Measurements from ENCODE around the gene CDH22. TPM values are rescaled to one million over a fixed set of nuclear protein-coding genes. Genes with fewer than 3 reads are reported as not detected.

CDH22 gene
- total RNA-seq, 2 donors from 2014 or later, result not detected

DNA sequence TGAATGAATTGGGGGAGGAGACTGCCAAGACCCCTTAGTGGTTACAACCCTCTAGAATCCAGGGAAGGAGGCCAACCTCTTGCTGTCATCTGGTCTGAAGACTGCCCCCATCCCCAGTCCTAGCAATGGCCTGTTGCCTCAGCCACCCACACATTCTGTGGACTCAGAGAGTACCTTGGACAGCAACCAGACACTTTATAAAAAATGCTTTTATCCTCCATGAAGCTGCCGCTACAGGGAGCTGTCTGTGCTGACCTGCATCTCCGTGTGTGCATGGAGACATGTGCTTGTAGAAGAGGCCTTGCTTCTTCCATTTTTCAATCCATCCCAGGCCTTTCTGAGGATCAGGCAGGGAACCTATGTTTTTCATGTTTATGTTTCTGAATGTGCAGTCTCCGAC is 15.2 kb downstream of the CDH22 start:
- Mint-ChIP-seq H3K9me3 (no peaks in the 10 kb centered on the region), H3K36me3 (ENCODE audit: insufficient read depth in 2 of 2) (no peaks in the 10 kb centered on the region), H3K4me3 (no peak overlapping the region), H3K27ac (no peak overlapping the region), H3K4me1 (ENCODE audit: low read depth) (no peaks in the 10 kb centered on the region), H3K27me3 (ENCODE audit: low read depth) (peaks cover 35% of the 10 kb centered on the region)
- no peak for DNase-seq
- no peak for ATAC-seq (replicated peaks in 1 of 2)

DNA sequence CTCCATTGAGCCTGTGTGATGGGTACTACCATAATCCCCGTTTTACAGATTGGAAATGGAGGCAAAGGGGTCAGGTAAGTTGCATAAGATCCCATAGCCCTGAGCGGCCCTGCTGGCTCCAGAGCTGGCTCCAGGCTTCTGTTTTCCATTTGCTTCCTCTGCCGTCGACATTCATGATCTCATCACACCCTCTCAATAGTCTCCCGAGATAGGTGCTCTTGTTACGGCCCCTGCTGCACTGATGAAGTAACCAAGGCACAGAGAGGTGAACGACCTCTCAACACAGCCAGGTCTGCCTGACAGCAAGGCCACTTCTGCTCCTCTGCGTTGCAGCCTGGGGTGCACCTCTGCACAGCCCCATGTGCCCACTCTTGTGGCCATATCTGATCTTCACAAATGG is 16.9 kb downstream of the CDH22 start:
- Mint-ChIP-seq H3K4me1 (ENCODE audit: low read depth) (no peaks in the 10 kb centered on the region), H3K27me3 (ENCODE audit: low read depth) (peaks cover 26% of the 10 kb centered on the region), H3K9me3 (no peaks in the 10 kb centered on the region)

DNA sequence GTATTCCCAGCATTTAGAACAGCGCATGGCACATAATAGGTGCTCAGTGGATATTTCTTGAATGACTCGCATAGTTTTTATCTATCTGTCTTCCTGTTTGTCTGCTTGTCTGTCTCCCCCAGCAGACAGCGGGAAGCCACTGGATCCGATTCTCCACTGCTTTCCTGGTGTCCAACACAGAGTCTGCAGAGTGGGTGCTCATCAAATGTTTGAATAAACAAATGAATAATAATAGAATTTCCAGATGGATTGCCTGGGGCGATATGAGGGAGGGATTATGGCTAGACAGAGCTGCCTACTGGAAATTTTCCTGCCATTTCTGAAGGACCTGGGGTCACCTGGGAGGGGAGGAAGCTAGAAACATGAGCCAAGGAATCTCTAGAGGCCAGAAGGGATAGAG is 18.9 kb downstream of the CDH22 start:
- H3K27ac Mint-ChIP-seq, result no peak overlapping the region
- no peak overlapping the region for H3K4me3 Mint-ChIP-seq
- no peaks in the 10 kb centered on the region for H3K36me3 Mint-ChIP-seq (ENCODE audit: insufficient read depth in 2 of 2)
- no peak for ATAC-seq (replicated peaks in 1 of 2)
- H3K4me1 Mint-ChIP-seq (ENCODE audit: low read depth), result no peaks in the 10 kb centered on the region
- no peak for DNase-seq
- H3K9me3 Mint-ChIP-seq, result no peaks in the 10 kb centered on the region
- H3K27me3 Mint-ChIP-seq (ENCODE audit: low read depth), result peaks cover 20% of the 10 kb centered on the region

More for the DNA sequence above, 16.9 kb downstream of the CDH22 start:
- DNase-seq (no peak), ATAC-seq (replicated peaks in 1 of 2) (no peak)
- no peak overlapping the region for H3K4me3 Mint-ChIP-seq
- no peak overlapping the region for H3K27ac Mint-ChIP-seq
- H3K36me3 Mint-ChIP-seq (ENCODE audit: insufficient read depth in 2 of 2), result no peaks in the 10 kb centered on the region

DNA sequence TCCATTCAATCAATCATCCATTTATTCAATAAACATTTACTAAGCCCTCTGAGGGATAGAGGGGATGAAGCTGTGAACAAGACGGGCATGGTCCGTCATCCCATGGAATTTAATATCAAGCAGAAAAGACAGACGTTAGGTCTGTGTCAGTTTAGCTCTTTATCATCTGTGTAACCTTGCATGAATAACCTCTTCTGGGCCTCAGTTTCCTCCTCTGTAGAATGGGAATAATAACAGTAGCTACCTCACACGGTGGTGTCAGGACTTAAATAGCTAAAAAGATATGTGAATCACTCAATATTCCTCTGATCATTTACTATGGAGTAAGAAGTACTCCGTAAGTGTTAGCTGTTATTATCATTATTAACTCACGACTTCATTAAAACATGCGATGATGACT is 21.3 kb downstream of the CDH22 start:
- no peaks in the 10 kb centered on the region for H3K4me1 Mint-ChIP-seq (ENCODE audit: low read depth)
- no peak for DNase-seq
- H3K4me3 Mint-ChIP-seq, result no peak overlapping the region
- H3K27ac Mint-ChIP-seq, result no peak overlapping the region
- ATAC-seq (replicated peaks in 1 of 2), result no peak
- no peaks in the 10 kb centered on the region for H3K9me3 Mint-ChIP-seq
- H3K36me3 Mint-ChIP-seq (ENCODE audit: insufficient read depth in 2 of 2), result no peaks in the 10 kb centered on the region
- H3K27me3 Mint-ChIP-seq (ENCODE audit: low read depth), result peaks cover 24% of the 10 kb centered on the region

DNA sequence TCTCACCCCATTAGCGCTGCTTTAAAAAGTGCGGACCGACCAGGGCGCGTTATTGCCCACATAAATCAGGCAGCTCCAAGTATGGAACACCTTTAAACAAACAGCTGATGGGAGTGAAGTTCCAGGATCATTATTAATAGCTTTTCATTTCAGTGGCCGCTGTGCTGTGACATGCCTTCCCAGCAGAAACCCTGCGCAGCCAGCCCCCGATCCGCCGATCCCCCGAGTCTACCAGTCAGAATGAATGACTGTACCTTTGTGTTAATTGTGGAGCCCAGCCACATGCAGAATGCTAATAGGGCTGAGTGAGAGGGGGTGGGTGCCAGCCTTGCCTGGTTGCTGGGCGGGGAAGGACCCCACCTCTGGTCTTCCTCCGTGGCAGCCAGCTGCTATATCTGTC is 21.9 kb downstream of the CDH22 start:
- Mint-ChIP-seq H3K4me3 (no peak overlapping the region), H3K27me3 (ENCODE audit: low read depth) (peaks cover 23% of the 10 kb centered on the region), H3K27ac (no peak overlapping the region), H3K4me1 (ENCODE audit: low read depth) (no peaks in the 10 kb centered on the region), H3K9me3 (no peaks in the 10 kb centered on the region), H3K36me3 (ENCODE audit: insufficient read depth in 2 of 2) (no peaks in the 10 kb centered on the region)
- no peak for DNase-seq
- ATAC-seq (replicated peaks in 1 of 2), result no peak

DNA sequence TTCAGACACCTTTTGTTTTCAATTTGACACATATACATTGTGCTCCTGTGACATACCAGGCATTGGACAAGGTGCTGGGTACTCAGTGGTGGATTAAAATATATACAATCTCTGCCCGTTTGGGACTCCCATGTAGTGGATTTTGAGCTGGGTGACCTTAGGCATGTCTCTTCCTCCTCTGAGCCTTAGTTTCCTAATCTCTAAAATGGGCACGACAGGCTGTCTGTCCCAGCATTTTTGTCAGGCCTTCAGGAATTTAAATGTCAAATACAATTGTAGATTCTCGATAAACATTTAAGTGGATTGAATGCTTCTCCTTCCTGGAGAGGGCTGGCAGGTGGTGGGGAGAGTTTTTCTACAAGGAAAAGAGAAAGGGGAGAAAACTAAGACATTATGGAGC is 22.6 kb downstream of the CDH22 start:
- Mint-ChIP-seq H3K4me3 (no peak overlapping the region), H3K4me1 (ENCODE audit: low read depth) (no peaks in the 10 kb centered on the region), H3K27me3 (ENCODE audit: low read depth) (peaks cover 29% of the 10 kb centered on the region), H3K27ac (no peak overlapping the region), H3K36me3 (ENCODE audit: insufficient read depth in 2 of 2) (no peaks in the 10 kb centered on the region), H3K9me3 (no peaks in the 10 kb centered on the region)
- DNase-seq (no peak), ATAC-seq (replicated peaks in 1 of 2) (no peak)

DNA sequence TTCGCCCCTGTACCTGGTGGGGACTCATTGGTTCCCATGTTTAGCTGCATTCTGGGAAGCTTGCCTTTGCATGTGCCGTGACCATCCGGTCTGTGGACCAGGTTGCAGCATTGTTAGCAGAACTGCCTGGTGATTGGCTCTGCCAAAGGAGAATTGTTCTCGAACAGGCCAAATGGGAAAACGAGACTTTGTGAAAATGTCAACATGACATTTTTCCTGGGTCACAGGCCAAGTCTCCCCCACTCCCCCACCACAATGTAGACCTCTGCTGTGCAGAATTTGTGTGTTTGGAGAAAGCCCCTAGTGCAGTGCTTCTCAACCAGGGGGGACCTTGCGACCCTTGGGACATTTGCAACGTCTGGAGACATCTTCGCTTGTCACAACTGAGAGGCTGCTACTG is 23.2 kb downstream of the CDH22 start:
- H3K27me3 Mint-ChIP-seq (ENCODE audit: low read depth), result peaks cover 30% of the 10 kb centered on the region
- DNase-seq (no peak), ATAC-seq (replicated peaks in 1 of 2) (no peak)
- H3K4me3 Mint-ChIP-seq, result no peak overlapping the region
- no peaks in the 10 kb centered on the region for H3K36me3 Mint-ChIP-seq (ENCODE audit: insufficient read depth in 2 of 2)
- H3K27ac Mint-ChIP-seq, result no peak overlapping the region
- H3K9me3 Mint-ChIP-seq, result no peaks in the 10 kb centered on the region
- no peaks in the 10 kb centered on the region for H3K4me1 Mint-ChIP-seq (ENCODE audit: low read depth)

DNA sequence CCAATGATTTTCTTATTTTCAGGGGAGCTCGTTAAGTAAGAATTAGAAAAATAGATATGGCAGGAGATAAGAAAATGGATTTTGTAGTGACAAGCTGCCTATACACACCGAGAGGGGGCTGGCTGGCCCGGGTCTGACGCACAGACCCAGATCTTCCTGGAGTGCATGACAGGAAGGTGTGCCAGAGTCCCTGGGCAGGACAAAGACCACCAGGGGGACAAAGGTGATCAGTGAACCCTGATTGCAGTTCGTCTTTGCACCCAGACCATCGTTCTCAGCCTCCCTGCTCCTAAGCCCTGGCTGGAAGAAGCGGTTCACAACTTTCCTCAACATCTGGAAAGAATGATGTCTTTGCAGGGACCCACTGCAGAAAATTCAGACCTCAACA is 24.3 kb downstream of the CDH22 start:
- H3K4me1 Mint-ChIP-seq (ENCODE audit: low read depth), result no peaks in the 10 kb centered on the region
- no peak overlapping the region for H3K4me3 Mint-ChIP-seq
- H3K36me3 Mint-ChIP-seq (ENCODE audit: insufficient read depth in 2 of 2), result no peaks in the 10 kb centered on the region
- ATAC-seq (replicated peaks in 1 of 2), result no peak
- H3K9me3 Mint-ChIP-seq, result no peaks in the 10 kb centered on the region
- peaks cover 35% of the 10 kb centered on the region for H3K27me3 Mint-ChIP-seq (ENCODE audit: low read depth)
- no peak overlapping the region for H3K27ac Mint-ChIP-seq
- DNase-seq, result no peak

DNA sequence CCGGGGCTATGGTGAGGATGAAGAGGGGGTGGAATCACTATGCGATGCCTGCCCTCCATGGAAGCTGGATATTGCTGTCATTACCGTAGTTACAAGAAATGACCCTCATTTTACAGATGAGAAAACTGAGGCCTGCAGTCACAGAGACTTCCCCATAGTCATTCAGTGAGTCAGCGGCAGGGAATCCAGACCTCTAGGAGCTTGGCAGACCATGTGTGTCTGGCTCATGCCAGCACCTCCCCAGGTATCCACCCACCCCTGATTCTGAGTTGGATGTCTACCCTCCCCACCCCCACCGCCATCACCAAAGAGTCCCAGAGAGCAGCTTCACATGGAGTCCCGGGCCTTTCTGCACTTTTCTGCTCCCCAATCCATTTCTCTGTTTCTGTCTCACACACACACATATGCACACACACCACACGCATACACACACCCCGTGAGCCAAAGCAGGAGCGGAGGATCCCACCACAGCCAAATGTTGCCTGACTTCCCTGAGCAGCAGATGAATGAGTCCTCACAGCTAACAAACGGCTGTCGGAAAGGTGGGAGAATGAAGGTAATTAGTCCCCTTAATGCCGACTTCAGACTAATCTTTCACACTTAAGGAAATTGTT is 24.8 kb downstream of the CDH22 start:
- H3K27ac Mint-ChIP-seq, result no peak overlapping the region
- DNase-seq, result no peak
- ATAC-seq (replicated peaks in 1 of 2), result no peak
- H3K9me3 Mint-ChIP-seq, result no peaks in the 10 kb centered on the region
- H3K4me3 Mint-ChIP-seq, result no peak overlapping the region
- no peaks in the 10 kb centered on the region for H3K4me1 Mint-ChIP-seq (ENCODE audit: low read depth)
- H3K36me3 Mint-ChIP-seq (ENCODE audit: insufficient read depth in 2 of 2), result no peaks in the 10 kb centered on the region
- peaks cover 38% of the 10 kb centered on the region for H3K27me3 Mint-ChIP-seq (ENCODE audit: low read depth)

DNA sequence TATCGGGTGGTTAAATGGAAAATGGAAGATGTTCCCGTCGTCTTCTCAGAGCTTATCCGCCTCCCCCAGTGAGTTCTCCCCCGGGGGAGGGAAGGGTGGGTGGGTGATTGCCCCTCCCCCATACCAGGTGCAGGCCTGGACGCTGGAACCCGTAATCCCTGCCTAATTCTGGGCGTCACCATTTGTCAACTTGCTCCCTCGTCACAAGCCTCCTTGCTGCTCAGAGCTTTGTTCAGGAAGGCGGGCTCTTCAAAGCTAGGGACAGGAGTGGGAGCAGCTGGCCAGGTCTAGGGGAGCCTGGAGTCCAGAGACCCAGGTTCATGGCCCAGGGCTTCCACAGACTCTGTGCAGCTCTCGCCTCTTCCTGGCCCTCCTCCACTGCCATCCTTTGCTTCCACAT is 25.6 kb downstream of the CDH22 start:
- no peaks in the 10 kb centered on the region for H3K36me3 Mint-ChIP-seq (ENCODE audit: insufficient read depth in 2 of 2)
- DNase-seq, result no peak
- no peak overlapping the region for H3K4me3 Mint-ChIP-seq
- H3K4me1 Mint-ChIP-seq (ENCODE audit: low read depth), result no peaks in the 10 kb centered on the region
- H3K9me3 Mint-ChIP-seq, result no peaks in the 10 kb centered on the region
- no peak overlapping the region for H3K27ac Mint-ChIP-seq
- H3K27me3 Mint-ChIP-seq (ENCODE audit: low read depth), result peaks cover 41% of the 10 kb centered on the region
- no peak for ATAC-seq (replicated peaks in 1 of 2)

DNA sequence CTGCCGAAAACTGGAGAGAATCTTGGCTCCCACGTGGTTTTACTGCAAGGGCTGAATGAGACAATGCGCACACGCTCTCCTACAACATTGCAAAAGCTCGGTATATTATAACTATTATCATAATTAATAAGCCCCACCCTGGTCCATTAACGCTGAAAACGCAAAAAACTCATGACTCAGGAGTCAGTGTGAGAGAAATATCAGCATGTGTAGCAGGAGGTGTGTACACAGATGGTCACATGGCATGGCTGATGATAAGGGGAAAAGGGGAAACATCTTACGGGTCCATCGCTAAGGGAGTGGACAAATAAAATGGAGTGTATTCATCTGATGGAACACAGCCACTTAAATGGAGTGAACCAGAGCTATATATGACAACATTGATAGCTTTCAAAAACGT is 29.2 kb downstream of the CDH22 start:
- Mint-ChIP-seq H3K27me3 (ENCODE audit: low read depth) (peaks cover 62% of the 10 kb centered on the region), H3K9me3 (no peaks in the 10 kb centered on the region), H3K4me3 (no peak overlapping the region), H3K27ac (no peak overlapping the region), H3K4me1 (ENCODE audit: low read depth) (no peaks in the 10 kb centered on the region), H3K36me3 (ENCODE audit: insufficient read depth in 2 of 2) (no peaks in the 10 kb centered on the region)
- ATAC-seq (replicated peaks in 1 of 2), result no peak
- DNase-seq, result no peak

DNA sequence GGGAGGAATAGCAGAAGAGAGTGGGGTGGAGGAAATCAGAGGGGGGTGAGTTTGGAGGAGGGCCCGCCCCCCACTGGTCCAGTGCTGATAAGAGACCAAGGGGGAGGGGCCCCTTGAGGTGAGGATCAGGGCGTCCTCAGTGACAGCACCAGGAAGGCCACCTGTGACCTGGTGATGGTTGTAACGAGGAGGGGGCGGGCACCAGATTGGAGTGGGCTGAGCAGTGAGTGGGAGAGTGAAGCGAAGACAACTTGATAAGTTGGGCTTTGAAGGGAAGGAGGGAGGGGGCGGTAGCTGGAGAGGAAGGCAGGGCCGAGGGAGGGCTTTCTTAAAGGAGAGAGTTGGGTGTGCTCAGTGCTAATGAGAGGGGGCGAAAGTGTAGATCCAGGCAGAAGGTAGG is 30.7 kb downstream of the CDH22 start:
- Mint-ChIP-seq H3K4me3 (no peak overlapping the region), H3K9me3 (peaks cover 0 to 4% of the 10 kb centered on the region in 2 donors), H3K27me3 (ENCODE audit: low read depth) (peaks cover 64% of the 10 kb centered on the region), H3K27ac (no peak overlapping the region), H3K4me1 (ENCODE audit: low read depth) (no peaks in the 10 kb centered on the region), H3K36me3 (ENCODE audit: insufficient read depth in 2 of 2) (no peaks in the 10 kb centered on the region)
- no peak for DNase-seq
- no peak for ATAC-seq (replicated peaks in 1 of 2)

DNA sequence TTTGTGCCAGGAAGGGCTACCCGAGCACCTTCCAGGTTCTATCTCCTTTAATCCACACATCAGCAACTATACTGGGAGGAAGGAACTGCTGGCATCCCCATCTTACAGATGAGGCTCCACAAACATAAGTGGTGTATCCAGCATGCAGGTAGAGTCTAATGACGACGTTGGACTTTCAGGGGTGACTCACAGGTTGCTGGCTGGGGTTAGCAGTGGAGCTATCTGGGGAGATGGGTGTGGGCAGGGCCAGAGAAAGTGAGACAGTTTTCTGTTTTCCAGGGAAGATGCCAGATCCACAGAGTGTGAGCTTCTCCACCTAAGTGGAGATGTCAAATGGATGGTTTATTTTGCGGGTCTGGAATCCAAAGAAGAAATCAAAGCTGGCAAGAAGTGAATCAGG is 31.8 kb downstream of the CDH22 start:
- DNase-seq (no peak), ATAC-seq (replicated peaks in 1 of 2) (no peak)
- H3K27ac Mint-ChIP-seq, result no peak overlapping the region
- no peak overlapping the region for H3K4me3 Mint-ChIP-seq
- H3K27me3 Mint-ChIP-seq (ENCODE audit: low read depth), result peaks cover 67% of the 10 kb centered on the region
- H3K9me3 Mint-ChIP-seq, result peaks cover 3 to 9% of the 10 kb centered on the region in 2 donors
- H3K4me1 Mint-ChIP-seq (ENCODE audit: low read depth), result no peaks in the 10 kb centered on the region
- H3K36me3 Mint-ChIP-seq (ENCODE audit: insufficient read depth in 2 of 2), result peaks cover 2 to 3% of the 10 kb centered on the region in 2 donors

DNA sequence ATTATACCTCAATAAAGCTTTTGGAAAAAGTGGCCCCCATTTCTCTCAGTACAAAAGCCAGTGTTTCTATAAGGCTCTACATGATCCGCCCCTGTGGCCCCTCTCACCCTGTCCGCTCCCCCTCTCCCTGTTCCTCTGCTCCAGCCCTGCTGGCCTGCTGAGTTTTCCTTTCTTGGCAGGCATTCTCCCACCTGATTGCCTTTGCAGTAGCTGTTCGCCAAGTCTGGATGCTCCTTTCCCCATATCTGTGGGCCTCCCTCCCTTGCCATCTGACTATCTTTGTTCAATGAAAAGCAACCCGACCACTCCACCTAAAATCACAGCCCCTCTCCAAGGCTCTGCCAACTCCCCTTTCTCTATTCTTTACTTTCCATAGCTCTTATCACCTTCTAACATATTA is 33.2 kb downstream of the CDH22 start:
- DNase-seq (no peak), ATAC-seq (replicated peaks in 1 of 2) (no peak)
- no peak overlapping the region for H3K27ac Mint-ChIP-seq
- peaks cover 3 to 9% of the 10 kb centered on the region in 2 donors for H3K9me3 Mint-ChIP-seq
- peaks cover 2 to 3% of the 10 kb centered on the region in 2 donors for H3K36me3 Mint-ChIP-seq (ENCODE audit: insufficient read depth in 2 of 2)
- no peaks in the 10 kb centered on the region for H3K4me1 Mint-ChIP-seq (ENCODE audit: low read depth)
- H3K27me3 Mint-ChIP-seq (ENCODE audit: low read depth), result peaks cover 71% of the 10 kb centered on the region
- H3K4me3 Mint-ChIP-seq, result no peak overlapping the region
